MM.1S (cell line): Measurements from ENCODE around the gene BHLHE41.
A peak's percentile ranks its signal among the peaks of the same experiment; 100 is the strongest.

Experiments used
- DNase-seq: peaks from one replicate; pipeline ENCODE4 v3.0.0-alpha.2; 2015
- H2AFZ ChIP-seq: fragments of 300-600 bp; sonication (generic); 2 replicates; pipeline ENCODE4 v1.6.0; 2016; ENCODE audit warnings: antibody characterized with exemption, low read length
- H3F3A ChIP-seq: fragments of 300-600 bp; sonication (generic); 2 replicates; pipeline ENCODE4 v1.6.1; 2016; ENCODE audit warnings: mild to moderate bottlenecking, antibody characterized with exemption, low read length, moderate library complexity, mixed read lengths; ENCODE audit not compliant: insufficient read depth
- H3K27ac ChIP-seq: fragments of 300-600 bp; sonication (generic); 2 replicates; pipeline ENCODE4 v1.5.1; 2016; ENCODE audit warnings: mild to moderate bottlenecking, low read length
- H3K27me3 ChIP-seq: fragments of 300-600 bp; sonication (generic); replicated peaks from 2 replicates; pipeline ENCODE4 v1.6.0; 2016; ENCODE audit warnings: low read length; ENCODE audit not compliant: insufficient read depth
- H3K36me3 ChIP-seq: fragments of 300-600 bp; sonication (generic); replicated peaks from 2 replicates; pipeline ENCODE4 v1.6.1; 2016; ENCODE audit warnings: mild to moderate bottlenecking, low read length, mixed read lengths; ENCODE audit not compliant: insufficient read depth
- H3K4me1 ChIP-seq: fragments of 300-600 bp; sonication (generic); 2 replicates; pipeline ENCODE4 v1.6.1; 2016; ENCODE audit warnings: low read length, mixed read lengths
- H3K4me2 ChIP-seq: fragments of 300-600 bp; sonication (generic); 2 replicates; pipeline ENCODE4 v1.6.0; 2016; ENCODE audit warnings: low read depth, low read length
- H3K4me3 ChIP-seq: fragments of 300-600 bp; sonication (generic); 2 replicates; pipeline ENCODE4 v1.5.1; 2016; ENCODE audit warnings: low read length, mixed read lengths
- H3K79me2 ChIP-seq: fragments of 300-600 bp; sonication (generic); 2 replicates; pipeline ENCODE4 v1.6.1; 2016; ENCODE audit warnings: mixed run types, low read length, mixed read lengths
- H3K9ac ChIP-seq: fragments of 300-600 bp; sonication (generic); 2 replicates; pipeline ENCODE4 v1.6.1; 2016; ENCODE audit warnings: low read length, mixed read lengths
- H3K9me2 ChIP-seq: fragments of 300-600 bp; sonication (generic); replicated peaks from 2 replicates; pipeline ENCODE4 v1.6.1; 2016; ENCODE audit warnings: mild to moderate bottlenecking, low read length, mixed read lengths; ENCODE audit not compliant: insufficient read depth
- H3K9me3 ChIP-seq: fragments of 300-600 bp; sonication (generic); replicated peaks from 2 replicates; pipeline ENCODE4 v1.6.1; 2016; ENCODE audit warnings: mild to moderate bottlenecking, low read length, mixed read lengths; ENCODE audit not compliant: insufficient read depth
- H4K20me1 ChIP-seq: fragments of 300-600 bp; sonication (generic); 2 replicates; pipeline ENCODE4 v1.6.1; 2016; ENCODE audit warnings: mild to moderate bottlenecking, low read length, moderate library complexity, mixed read lengths; ENCODE audit not compliant: insufficient read depth
- EZH2 ChIP-seq: fragments of 300-600 bp; sonication (generic); optimal IDR thresholded peaks from 2 replicates; pipeline ENCODE3; 2017; ENCODE audit warnings: low read depth, mild to moderate bottlenecking, antibody characterized with exemption, low read length, mixed read lengths
- EZH2phosphoT487 ChIP-seq: fragments of 300-600 bp; sonication (generic); IDR thresholded peaks from 2 replicates; pipeline ENCODE4 v1.6.1; 2018; ENCODE audit warnings: antibody characterized with exemption, low read length
- TF ChIP-seq, protein P1 (sequence below): fragments of 300-600 bp; sonication (generic); IDR thresholded peaks from 2 replicates; pipeline ENCODE4 v1.5.1; 2016; ENCODE audit warnings: antibody characterized with exemption, low read length, mixed read lengths

Gene BHLHE41

DNA sequence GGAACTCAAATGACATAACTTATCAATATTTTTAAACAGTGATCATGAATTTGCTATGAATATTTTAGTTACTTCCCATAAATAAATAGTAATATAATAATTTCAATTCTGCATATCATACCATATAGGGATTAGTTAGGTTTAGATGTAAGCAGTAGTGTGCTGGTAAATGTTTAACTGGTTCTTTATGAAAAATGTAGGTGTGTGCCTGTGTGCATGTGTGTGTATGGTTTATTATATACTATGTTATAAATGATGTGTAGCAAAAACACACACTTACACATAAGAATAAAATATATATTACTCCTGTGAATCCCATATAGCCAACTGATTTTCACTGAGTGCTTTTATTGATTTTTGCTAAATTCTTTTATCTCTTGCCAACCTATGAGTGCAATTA, 14.0 kb upstream of the BHLHE41 start:
- Histone ChIP-seq H3K4me3 (no peak overlapping the region), H3F3A (no peaks in the 10 kb centered on the region), H3K4me1 (peaks cover 16% of the 10 kb centered on the region), H3K9me2 (no peaks in the 10 kb centered on the region), H3K79me2 (no peaks in the 10 kb centered on the region), H2AFZ (no peak overlapping the region), H4K20me1 (no peaks in the 10 kb centered on the region), H3K9ac (no peak overlapping the region), H3K4me2 (no peak overlapping the region), H3K27ac (no peak overlapping the region), H3K27me3 (no peaks in the 10 kb centered on the region), H3K9me3 (no peaks in the 10 kb centered on the region), H3K36me3 (no peaks in the 10 kb centered on the region)
- no peak for DNase-seq
- no peak for TF ChIP-seq EZH2phosphoT487
- TF ChIP-seq, protein P1, sequence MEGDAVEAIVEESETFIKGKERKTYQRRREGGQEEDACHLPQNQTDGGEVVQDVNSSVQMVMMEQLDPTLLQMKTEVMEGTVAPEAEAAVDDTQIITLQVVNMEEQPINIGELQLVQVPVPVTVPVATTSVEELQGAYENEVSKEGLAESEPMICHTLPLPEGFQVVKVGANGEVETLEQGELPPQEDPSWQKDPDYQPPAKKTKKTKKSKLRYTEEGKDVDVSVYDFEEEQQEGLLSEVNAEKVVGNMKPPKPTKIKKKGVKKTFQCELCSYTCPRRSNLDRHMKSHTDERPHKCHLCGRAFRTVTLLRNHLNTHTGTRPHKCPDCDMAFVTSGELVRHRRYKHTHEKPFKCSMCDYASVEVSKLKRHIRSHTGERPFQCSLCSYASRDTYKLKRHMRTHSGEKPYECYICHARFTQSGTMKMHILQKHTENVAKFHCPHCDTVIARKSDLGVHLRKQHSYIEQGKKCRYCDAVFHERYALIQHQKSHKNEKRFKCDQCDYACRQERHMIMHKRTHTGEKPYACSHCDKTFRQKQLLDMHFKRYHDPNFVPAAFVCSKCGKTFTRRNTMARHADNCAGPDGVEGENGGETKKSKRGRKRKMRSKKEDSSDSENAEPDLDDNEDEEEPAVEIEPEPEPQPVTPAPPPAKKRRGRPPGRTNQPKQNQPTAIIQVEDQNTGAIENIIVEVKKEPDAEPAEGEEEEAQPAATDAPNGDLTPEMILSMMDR: no peak
- TF ChIP-seq EZH2: no peak

DNA sequence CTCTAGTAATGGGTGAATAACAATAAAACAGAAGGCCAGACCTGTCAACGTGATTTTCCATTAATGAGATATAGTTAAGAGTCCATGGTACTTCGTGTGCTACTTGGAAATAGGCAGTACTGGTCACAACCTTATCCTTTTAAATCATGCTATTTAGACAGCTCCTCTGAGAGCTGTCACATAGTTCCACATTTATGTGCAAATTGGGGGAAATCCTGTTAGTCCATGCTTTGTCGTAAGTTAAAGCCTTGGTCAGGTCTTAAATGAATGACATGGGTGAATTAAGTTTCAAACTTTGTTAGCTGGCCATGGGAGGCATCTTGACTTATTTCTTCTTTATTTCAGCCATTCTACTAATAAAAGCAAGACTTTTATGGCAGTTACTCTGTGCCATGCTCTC, 11.9 kb upstream of the BHLHE41 start:
- TF ChIP-seq EZH2: no peak
- TF ChIP-seq EZH2phosphoT487: no peak
- TF ChIP-seq, protein P1: no peak
- no peaks in the 10 kb centered on the region for H3K79me2 ChIP-seq
- no peaks in the 10 kb centered on the region for H3K27me3 ChIP-seq

DNA sequence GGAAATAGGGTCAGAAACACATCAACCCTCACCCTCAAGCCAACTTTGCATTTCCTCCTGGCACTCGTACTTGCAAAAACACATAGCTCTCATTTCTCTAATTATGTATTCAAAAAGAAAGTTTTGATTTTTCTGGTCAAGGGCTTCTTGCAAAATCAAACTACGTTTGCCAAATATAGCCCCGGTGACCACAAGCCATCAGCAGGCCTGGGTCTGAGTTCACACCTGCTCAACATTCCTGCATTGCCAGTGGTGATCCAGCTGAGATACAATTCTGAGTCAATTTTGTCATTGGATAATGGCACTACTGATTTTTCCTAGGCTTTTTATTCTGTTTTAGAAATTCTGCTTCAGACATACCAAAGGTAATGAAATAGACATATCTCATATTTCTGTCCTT, 10.7 kb upstream of the BHLHE41 start:
- TF ChIP-seq EZH2phosphoT487 (no peak), EZH2 (no peak)
- TF ChIP-seq, protein P1: no peak
- H3K9me2 ChIP-seq: no peaks in the 10 kb centered on the region
- no peak for DNase-seq

More for the DNA sequence above, 11.9 kb upstream of the BHLHE41 start:
- H3K4me2 ChIP-seq: no peak overlapping the region
- H3K9ac ChIP-seq: no peak overlapping the region
- H3K27ac ChIP-seq: no peak overlapping the region
- no peak overlapping the region for H2AFZ ChIP-seq
- H3K9me2 ChIP-seq: no peaks in the 10 kb centered on the region
- no peak for DNase-seq
- no peaks in the 10 kb centered on the region for H4K20me1 ChIP-seq
- no peaks in the 10 kb centered on the region for H3F3A ChIP-seq
- no peaks in the 10 kb centered on the region for H3K36me3 ChIP-seq
- H3K4me1 ChIP-seq: peaks cover 16% of the 10 kb centered on the region
- no peak overlapping the region for H3K4me3 ChIP-seq
- H3K9me3 ChIP-seq: no peaks in the 10 kb centered on the region

More for the DNA sequence above, 10.7 kb upstream of the BHLHE41 start:
- H3K9ac ChIP-seq: no peak overlapping the region
- H3K36me3 ChIP-seq: no peaks in the 10 kb centered on the region
- H3K4me3 ChIP-seq: no peak overlapping the region
- H3K27ac ChIP-seq: no peak overlapping the region
- H2AFZ ChIP-seq: no peak overlapping the region
- H4K20me1 ChIP-seq: no peaks in the 10 kb centered on the region
- peak overlapping the region; percentile 5; the same call in 1 of the 2 replicates for H3K4me2 ChIP-seq
- H3K9me3 ChIP-seq: no peaks in the 10 kb centered on the region
- H3F3A ChIP-seq: no peaks in the 10 kb centered on the region
- H3K4me1 ChIP-seq: peaks cover 16% of the 10 kb centered on the region
- H3K27me3 ChIP-seq: no peaks in the 10 kb centered on the region
- no peaks in the 10 kb centered on the region for H3K79me2 ChIP-seq
